Tibial nerve (tissue), 4 donors: ENCODE data around the gene FBXO21. TPM values are rescaled to one million over a fixed set of nuclear protein-coding genes. Genes with fewer than 3 reads are reported as not detected.

Experiments used
- DNase-seq, 2 donors: peaks; one replicate each; pipeline ENCODE4 v3.0.0-alpha.2; 2019; ENCODE audit warnings: low spot score in 2 of 2
- H3K27ac ChIP-seq, 4 donors: fragments of 200-600 bp; sonication (generic) in 3 of 4; one replicate each; pipeline ENCODE4 v1.5.1; 2017 to 2019; ENCODE audit warnings: mild to moderate bottlenecking in 1 of 4
- H3K27me3 ChIP-seq, 2 donors: fragments of 200-600 bp; sonication (generic) in 1 of 2; one replicate each; pipeline versions ENCODE4 v1.5.1 to v1.6.0; 2017 to 2019
- H3K36me3 ChIP-seq, 3 donors: fragments of 200-600 bp; sonication (generic); one replicate each; pipeline ENCODE4 v1.5.1; 2018 to 2019
- H3K4me1 ChIP-seq, 4 donors: fragments of 200-600 bp; sonication (generic) in 3 of 4; one replicate each; pipeline ENCODE4 v1.5.1; 2017 to 2019
- H3K4me3 ChIP-seq, 4 donors: fragments of 200-600 bp; sonication (generic) in 3 of 4; one replicate each; pipeline ENCODE4 v1.5.1; 2017 to 2019; ENCODE audit warnings: mild to moderate bottlenecking in 1 of 4, moderate library complexity in 1 of 4
- H3K9me3 ChIP-seq, 4 donors: fragments of 200-600 bp; sonication (generic) in 3 of 4; one replicate each; pipeline ENCODE4 v1.5.1; 2017 to 2019
- CTCF ChIP-seq, 5 experiments: fragments of 200-600 bp in 3 of 5; fragments of 450-650 bp in 2 of 5; sonication (generic) in 3 of 5; IDR thresholded peaks; one replicate each; pipeline ENCODE4 v1.5.1; 2016 to 2019; ENCODE audit warnings: antibody characterized with exemption in 5 of 5, mild to moderate bottlenecking in 3 of 5, moderate library complexity in 2 of 5
- EP300 ChIP-seq, 2 donors: sonication (generic); formaldehyde crosslinking; IDR thresholded peaks; one replicate each; pipeline ENCODE4 v1.6.1; 2017; ENCODE audit warnings: antibody characterized with exemption in 2 of 2, mild to moderate bottlenecking in 1 of 2
- POLR2A ChIP-seq, 2 donors: fragments of 450-650 bp; IDR thresholded peaks; one replicate each; pipeline ENCODE4 v1.6.1; 2017; ENCODE audit warnings: antibody characterized with exemption in 2 of 2, mild to moderate bottlenecking in 2 of 2, moderate library complexity in 2 of 2
- WGBS, 2 donors: methylation state at CpG; one replicate each; pipeline ENCODE4 v1.1.5; 2018; 5-methylcytosine and 5-hydroxymethylcytosine counted together
- total RNA-seq, 4 donors: library from RNA; depleted of rRNA; stranded (reverse); fragments of >200 nt; gene quantifications; one replicate each; pipeline ENCODE4 v1.1.0, GENCODE V29; 2016

The FBXO21 gene
- total RNA-seq, 4 donors from 2014 or later: 56.1 to 154 (median 84.6) TPM

GRCh38 chr12:117134059-117134458, 56.2 kb downstream of the FBXO21 start:
- no peak for DNase-seq
- H3K4me1 ChIP-seq: no peaks in the 10 kb centered on the region
- no peak overlapping the region for H3K27ac ChIP-seq
- H3K4me3 ChIP-seq: no peak overlapping the region
- H3K36me3 ChIP-seq: no peaks in the 10 kb centered on the region
- no peaks in the 10 kb centered on the region for H3K9me3 ChIP-seq
- TF ChIP-seq CTCF (IDR thresholded peaks at IDR 0.05): no peak
- TF ChIP-seq POLR2A (IDR thresholded peaks at IDR 0.05): no peak
- no peak for TF ChIP-seq EP300 (IDR thresholded peaks at IDR 0.05)
- WGBS, 2 donors: 62 to 74% methylated on average over 10 of the region's 10 CpGs
- no peaks in the 10 kb centered on the region for H3K27me3 ChIP-seq

- no peaks in the 10 kb centered on the region for H3K27me3 ChIP-seq
Observed at GRCh38 chr12:117130801-117131200, 59.5 kb downstream of the FBXO21 start.

GRCh38 chr12:117129391-117129790, 60.9 kb downstream of the FBXO21 start:
- Histone ChIP-seq H3K27ac (no peak overlapping the region), H3K27me3 (no peaks in the 10 kb centered on the region), H3K4me1 (no peaks in the 10 kb centered on the region), H3K36me3 (no peaks in the 10 kb centered on the region), H3K4me3 (no peak overlapping the region), H3K9me3 (no peaks in the 10 kb centered on the region)
- no peak for DNase-seq
- TF ChIP-seq CTCF (IDR thresholded peaks at IDR 0.05) (no peak), EP300 (IDR thresholded peaks at IDR 0.05) (no peak), POLR2A (IDR thresholded peaks at IDR 0.05) (no peak)
- WGBS, 2 donors: 87 to 89% methylated on average over 5 of the region's 5 CpGs

More at GRCh38 chr12:117130801-117131200, 59.5 kb downstream of the FBXO21 start:
- H3K4me3 ChIP-seq: no peak overlapping the region
- H3K27ac ChIP-seq: no peak overlapping the region
- 73 to 76% methylated on average over 7 of the region's 7 CpGs for WGBS, 2 donors
- no peaks in the 10 kb centered on the region for H3K36me3 ChIP-seq
- no peak for TF ChIP-seq CTCF (IDR thresholded peaks at IDR 0.05)
- TF ChIP-seq EP300 (IDR thresholded peaks at IDR 0.05): no peak
- TF ChIP-seq POLR2A (IDR thresholded peaks at IDR 0.05): no peak
- no peak for DNase-seq
- no peaks in the 10 kb centered on the region for H3K4me1 ChIP-seq
- H3K9me3 ChIP-seq: no peaks in the 10 kb centered on the region

- no peak for TF ChIP-seq CTCF (IDR thresholded peaks at IDR 0.05)
- TF ChIP-seq EP300 (IDR thresholded peaks at IDR 0.05): no peak
- TF ChIP-seq POLR2A (IDR thresholded peaks at IDR 0.05): no peak
- 97% methylated on average over 6 of the region's 6 CpGs for WGBS, 2 donors
- Histone ChIP-seq H3K27ac (no peak overlapping the region), H3K36me3 (no peaks in the 10 kb centered on the region), H3K4me1 (no peaks in the 10 kb centered on the region), H3K9me3 (no peaks in the 10 kb centered on the region), H3K4me3 (no peak overlapping the region), H3K27me3 (no peaks in the 10 kb centered on the region)
- DNase-seq: no peak
Observed at GRCh38 chr12:117127933-117128823, 62.1 kb downstream of the FBXO21 start.

- Histone ChIP-seq H3K4me1 (no peaks in the 10 kb centered on the region), H3K27me3 (no peaks in the 10 kb centered on the region), H3K4me3 (no peak overlapping the region), H3K27ac (no peak overlapping the region), H3K9me3 (no peaks in the 10 kb centered on the region), H3K36me3 (no peaks in the 10 kb centered on the region)
- 88 to 96% methylated on average over 4 of the region's 4 CpGs for WGBS, 2 donors
- no peak for DNase-seq
- TF ChIP-seq CTCF (IDR thresholded peaks at IDR 0.05): no peak
Observed at GRCh38 chr12:117126335-117126734, 63.9 kb downstream of the FBXO21 start.
